SK-N-SH (cell line): ENCODE results near the gene SERBP1.

Experiments
- CHD2 ChIP-seq: fragments of 150-350 bp; IDR thresholded peaks from 2 replicates; pipeline ENCODE4 v1.6.1; 2018; ENCODE audit warnings: low read length; ENCODE audit not compliant: partially characterized antibody
- EZH2phosphoT487 ChIP-seq: fragments of 200-600 bp; sonication (generic); IDR thresholded peaks from 2 replicates; pipeline ENCODE4 v1.6.1; 2017; ENCODE audit warnings: low read depth, mixed run types, mild to moderate bottlenecking, antibody characterized with exemption, moderate library complexity, borderline replicate concordance
- FOXM1 ChIP-seq: IDR thresholded peaks from 2 replicates; pipeline ENCODE4 v1.4.0; 2012; ENCODE audit warnings: low read depth, mild to moderate bottlenecking
- MEF2A ChIP-seq: IDR thresholded peaks from 2 replicates; pipeline ENCODE4 v1.4.0; 2012; ENCODE audit warnings: low read depth, borderline replicate concordance
- NFIC ChIP-seq: IDR thresholded peaks from 2 replicates; pipeline ENCODE4 v1.4.0; 2012; ENCODE audit warnings: borderline replicate concordance
- RAD21 ChIP-seq: IDR thresholded peaks from 2 replicates; pipeline ENCODE4 v1.6.1; 2012; ENCODE audit warnings: mild to moderate bottlenecking, low read length
- TCF12 ChIP-seq: IDR thresholded peaks from 2 replicates; pipeline ENCODE4 v1.4.0; 2012
- YY1 ChIP-seq: IDR thresholded peaks from 2 replicates; pipeline ENCODE4 v1.4.0; 2012; ENCODE audit warnings: low read depth, mild to moderate bottlenecking
- TF ChIP-seq, protein P1 (sequence below): IDR thresholded peaks from 2 replicates; pipeline ENCODE4 v1.4.0; 2012; ENCODE audit warnings: low read depth, borderline replicate concordance
- TF ChIP-seq, protein P2 (sequence below): IDR thresholded peaks from 2 replicates; pipeline ENCODE4 v1.6.1; 2012; ENCODE audit warnings: mild to moderate bottlenecking, low read depth, low read length, moderate library complexity
- TF ChIP-seq, protein P3 (sequence below): fragments of 200-600 bp; sonication (generic); IDR thresholded peaks from 2 replicates; pipeline ENCODE4 v1.6.1; 2017; ENCODE audit warnings: antibody characterized with exemption, mild to moderate bottlenecking, moderate library complexity
- TF ChIP-seq, protein P4 (sequence below): fragments of 150-350 bp; IDR thresholded peaks from 2 replicates; pipeline ENCODE4 v1.6.1; 2017; ENCODE audit warnings: antibody characterized with exemption, low read length, low read depth, borderline replicate concordance

- TF ChIP-seq YY1 (no peak), MEF2A (no peak), TCF12 (no peak), NFIC (no peak), EZH2phosphoT487 (no peak), RAD21 (no peak), FOXM1 (no peak), CHD2 (no peak)
- TF ChIP-seq, protein P1, sequence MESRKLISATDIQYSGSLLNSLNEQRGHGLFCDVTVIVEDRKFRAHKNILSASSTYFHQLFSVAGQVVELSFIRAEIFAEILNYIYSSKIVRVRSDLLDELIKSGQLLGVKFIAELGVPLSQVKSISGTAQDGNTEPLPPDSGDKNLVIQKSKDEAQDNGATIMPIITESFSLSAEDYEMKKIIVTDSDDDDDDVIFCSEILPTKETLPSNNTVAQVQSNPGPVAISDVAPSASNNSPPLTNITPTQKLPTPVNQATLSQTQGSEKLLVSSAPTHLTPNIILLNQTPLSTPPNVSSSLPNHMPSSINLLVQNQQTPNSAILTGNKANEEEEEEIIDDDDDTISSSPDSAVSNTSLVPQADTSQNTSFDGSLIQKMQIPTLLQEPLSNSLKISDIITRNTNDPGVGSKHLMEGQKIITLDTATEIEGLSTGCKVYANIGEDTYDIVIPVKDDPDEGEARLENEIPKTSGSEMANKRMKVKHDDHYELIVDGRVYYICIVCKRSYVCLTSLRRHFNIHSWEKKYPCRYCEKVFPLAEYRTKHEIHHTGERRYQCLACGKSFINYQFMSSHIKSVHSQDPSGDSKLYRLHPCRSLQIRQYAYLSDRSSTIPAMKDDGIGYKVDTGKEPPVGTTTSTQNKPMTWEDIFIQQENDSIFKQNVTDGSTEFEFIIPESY: no peak
- TF ChIP-seq, protein P2, sequence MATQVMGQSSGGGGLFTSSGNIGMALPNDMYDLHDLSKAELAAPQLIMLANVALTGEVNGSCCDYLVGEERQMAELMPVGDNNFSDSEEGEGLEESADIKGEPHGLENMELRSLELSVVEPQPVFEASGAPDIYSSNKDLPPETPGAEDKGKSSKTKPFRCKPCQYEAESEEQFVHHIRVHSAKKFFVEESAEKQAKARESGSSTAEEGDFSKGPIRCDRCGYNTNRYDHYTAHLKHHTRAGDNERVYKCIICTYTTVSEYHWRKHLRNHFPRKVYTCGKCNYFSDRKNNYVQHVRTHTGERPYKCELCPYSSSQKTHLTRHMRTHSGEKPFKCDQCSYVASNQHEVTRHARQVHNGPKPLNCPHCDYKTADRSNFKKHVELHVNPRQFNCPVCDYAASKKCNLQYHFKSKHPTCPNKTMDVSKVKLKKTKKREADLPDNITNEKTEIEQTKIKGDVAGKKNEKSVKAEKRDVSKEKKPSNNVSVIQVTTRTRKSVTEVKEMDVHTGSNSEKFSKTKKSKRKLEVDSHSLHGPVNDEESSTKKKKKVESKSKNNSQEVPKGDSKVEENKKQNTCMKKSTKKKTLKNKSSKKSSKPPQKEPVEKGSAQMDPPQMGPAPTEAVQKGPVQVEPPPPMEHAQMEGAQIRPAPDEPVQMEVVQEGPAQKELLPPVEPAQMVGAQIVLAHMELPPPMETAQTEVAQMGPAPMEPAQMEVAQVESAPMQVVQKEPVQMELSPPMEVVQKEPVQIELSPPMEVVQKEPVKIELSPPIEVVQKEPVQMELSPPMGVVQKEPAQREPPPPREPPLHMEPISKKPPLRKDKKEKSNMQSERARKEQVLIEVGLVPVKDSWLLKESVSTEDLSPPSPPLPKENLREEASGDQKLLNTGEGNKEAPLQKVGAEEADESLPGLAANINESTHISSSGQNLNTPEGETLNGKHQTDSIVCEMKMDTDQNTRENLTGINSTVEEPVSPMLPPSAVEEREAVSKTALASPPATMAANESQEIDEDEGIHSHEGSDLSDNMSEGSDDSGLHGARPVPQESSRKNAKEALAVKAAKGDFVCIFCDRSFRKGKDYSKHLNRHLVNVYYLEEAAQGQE: no peak
- TF ChIP-seq, protein P3, sequence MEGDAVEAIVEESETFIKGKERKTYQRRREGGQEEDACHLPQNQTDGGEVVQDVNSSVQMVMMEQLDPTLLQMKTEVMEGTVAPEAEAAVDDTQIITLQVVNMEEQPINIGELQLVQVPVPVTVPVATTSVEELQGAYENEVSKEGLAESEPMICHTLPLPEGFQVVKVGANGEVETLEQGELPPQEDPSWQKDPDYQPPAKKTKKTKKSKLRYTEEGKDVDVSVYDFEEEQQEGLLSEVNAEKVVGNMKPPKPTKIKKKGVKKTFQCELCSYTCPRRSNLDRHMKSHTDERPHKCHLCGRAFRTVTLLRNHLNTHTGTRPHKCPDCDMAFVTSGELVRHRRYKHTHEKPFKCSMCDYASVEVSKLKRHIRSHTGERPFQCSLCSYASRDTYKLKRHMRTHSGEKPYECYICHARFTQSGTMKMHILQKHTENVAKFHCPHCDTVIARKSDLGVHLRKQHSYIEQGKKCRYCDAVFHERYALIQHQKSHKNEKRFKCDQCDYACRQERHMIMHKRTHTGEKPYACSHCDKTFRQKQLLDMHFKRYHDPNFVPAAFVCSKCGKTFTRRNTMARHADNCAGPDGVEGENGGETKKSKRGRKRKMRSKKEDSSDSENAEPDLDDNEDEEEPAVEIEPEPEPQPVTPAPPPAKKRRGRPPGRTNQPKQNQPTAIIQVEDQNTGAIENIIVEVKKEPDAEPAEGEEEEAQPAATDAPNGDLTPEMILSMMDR: no peak
- TF ChIP-seq, protein P4, sequence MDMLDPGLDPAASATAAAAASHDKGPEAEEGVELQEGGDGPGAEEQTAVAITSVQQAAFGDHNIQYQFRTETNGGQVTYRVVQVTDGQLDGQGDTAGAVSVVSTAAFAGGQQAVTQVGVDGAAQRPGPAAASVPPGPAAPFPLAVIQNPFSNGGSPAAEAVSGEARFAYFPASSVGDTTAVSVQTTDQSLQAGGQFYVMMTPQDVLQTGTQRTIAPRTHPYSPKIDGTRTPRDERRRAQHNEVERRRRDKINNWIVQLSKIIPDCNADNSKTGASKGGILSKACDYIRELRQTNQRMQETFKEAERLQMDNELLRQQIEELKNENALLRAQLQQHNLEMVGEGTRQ: no peak
Observed at GRCh38 chr1:67427947-67428346, 2.3 kb downstream of the SERBP1 start.
